GM23338 (cell line): ENCODE measurements around the gene CCDC178. TPM values are rescaled to one million over a fixed set of nuclear protein-coding genes. Genes with fewer than 3 reads are reported as not detected.
A peak's percentile ranks its signal among the peaks of the same experiment; 100 is the strongest.

ENCODE experiments used
- ATAC-seq: fragments of 200-7000 bp; cut with Tn5 transposase; 3 replicates; pipeline ENCODE4 v1.9.1; 2020
- DNase-seq: peaks from one replicate; pipeline ENCODE4 v3.0.0-alpha.2; 2015; ENCODE audit warnings: low spot score
- H2AFZ ChIP-seq: fragments of 200-600 bp; sonication (generic); 2 replicates; pipeline ENCODE4 v1.8.0; 2016; ENCODE audit warnings: antibody characterized with exemption, mild to moderate bottlenecking, moderate library complexity
- H3F3A ChIP-seq: fragments of 200-600 bp; sonication (generic); replicated peaks from 2 replicates; pipeline ENCODE4 v1.8.0; 2017; ENCODE audit warnings: antibody characterized with exemption, mixed run types, low read depth
- H3K27ac ChIP-seq: fragments of 200-600 bp; sonication (generic); 2 replicates; pipeline ENCODE4 v1.6.1; 2016; ENCODE audit warnings: low read depth
- H3K27me3 ChIP-seq: fragments of 200-600 bp; sonication (generic); 2 replicates; pipeline ENCODE4 v1.8.0; 2016; ENCODE audit warnings: mild to moderate bottlenecking, mixed run types, moderate library complexity; ENCODE audit not compliant: insufficient read depth
- H3K36me3 ChIP-seq: fragments of 200-600 bp; sonication (generic); 2 replicates; pipeline ENCODE4 v1.8.0; 2016; ENCODE audit warnings: mild to moderate bottlenecking; ENCODE audit not compliant: insufficient read depth
- H3K4me1 ChIP-seq: fragments of 200-600 bp; sonication (generic); 2 replicates; pipeline ENCODE4 v1.8.0; 2016; ENCODE audit warnings: mild to moderate bottlenecking, moderate library complexity; ENCODE audit not compliant: insufficient read depth
- H3K4me2 ChIP-seq: fragments of 200-600 bp; sonication (generic); 2 replicates; pipeline ENCODE4 v1.7.1; 2017; ENCODE audit warnings: mixed run types
- H3K4me3 ChIP-seq: fragments of 200-600 bp; sonication (generic); 2 replicates; pipeline ENCODE4 v1.6.1; 2016; ENCODE audit warnings: mixed run types
- H3K79me2 ChIP-seq: fragments of 200-600 bp; sonication (generic); replicated peaks from 2 replicates; pipeline ENCODE4 v1.8.0; 2017; ENCODE audit warnings: mild to moderate bottlenecking; ENCODE audit not compliant: insufficient read depth
- H3K9me2 ChIP-seq: fragments of 200-600 bp; sonication (generic); 2 replicates; pipeline ENCODE4 v1.8.0; 2017; ENCODE audit not compliant: insufficient read depth
- H4K20me1 ChIP-seq: fragments of 200-600 bp; sonication (generic); replicated peaks from 2 replicates; pipeline ENCODE4 v1.8.0; 2017; ENCODE audit warnings: mild to moderate bottlenecking; ENCODE audit not compliant: insufficient read depth
- H3K27ac Mint-ChIP-seq: 2 replicates; pipeline ENCODE4 v1.8.0; 2020; ENCODE audit warnings: inconsistent platforms, mild to moderate bottlenecking, moderate library complexity, mixed read lengths
- H3K27me3 Mint-ChIP-seq: 3 replicates; pipeline ENCODE4 v1.8.0; 2022; ENCODE audit warnings: low read depth, mild to moderate bottlenecking, moderate library complexity, mixed read lengths, inconsistent platforms; ENCODE audit not compliant: insufficient read depth, poor library complexity
- H3K36me3 Mint-ChIP-seq: 3 replicates; pipeline ENCODE4 v1.8.0; 2021; ENCODE audit warnings: low read depth, mild to moderate bottlenecking, inconsistent platforms, moderate library complexity, mixed read lengths
- H3K4me1 Mint-ChIP-seq: 3 replicates; pipeline ENCODE4 v1.8.0; 2020; ENCODE audit warnings: mild to moderate bottlenecking, inconsistent platforms, mixed read lengths
- H3K4me3 Mint-ChIP-seq: 3 replicates; pipeline ENCODE4 v1.8.0; 2021; ENCODE audit warnings: moderate library complexity, mild to moderate bottlenecking, inconsistent platforms, mixed read lengths
- H3K9me3 Mint-ChIP-seq: 3 replicates; pipeline ENCODE4 v1.8.0; 2020; ENCODE audit warnings: moderate library complexity, mild to moderate bottlenecking, inconsistent platforms, mixed read lengths
- EZH2 ChIP-seq: fragments of 200-600 bp; sonication (generic); IDR thresholded peaks from one replicate; pipeline ENCODE4 v1.8.0; 2017; ENCODE audit warnings: antibody characterized with exemption, mild to moderate bottlenecking, low read depth; ENCODE audit not compliant: unreplicated experiment
- EZH2phosphoT487 ChIP-seq: fragments of 200-600 bp; sonication (generic); IDR thresholded peaks from one replicate; pipeline ENCODE4 v1.8.1; 2018; ENCODE audit warnings: antibody characterized with exemption; ENCODE audit not compliant: unreplicated experiment
- POLR2AphosphoS5 ChIP-seq: IDR thresholded peaks from 2 replicates; pipeline ENCODE4 v1.6.1; 2016; ENCODE audit warnings: antibody characterized with exemption, low read depth
- STAT1 ChIP-seq: IDR thresholded peaks from one replicate; pipeline ENCODE4 v1.6.1; 2016; ENCODE audit warnings: antibody characterized with exemption; ENCODE audit not compliant: unreplicated experiment
- ZNF331 ChIP-seq: fragments of 250-450 bp; sonication (Bioruptor Pico); IDR thresholded peaks from 2 replicates; pipeline ENCODE4 v1.5.0; 2020; ENCODE audit warnings: low read depth, mild to moderate bottlenecking, moderate library complexity
- polyA plus RNA-seq: library from polyadenylated mRNA; unstranded; fragments of >200 nt; fragmentation: Nextera tagmentation; extraction: Ambion mirVana; gene quantifications from 2 replicates; pipeline ENCODE4 v1.2.1, GENCODE V29; 2016
- total RNA-seq: library from RNA; depleted of rRNA; stranded (reverse); fragments of >200 nt; shearing (Covaris generic); gene quantifications from 2 replicates; pipeline ENCODE4 v1.2.3, GENCODE V29; 2014
- TF ChIP-seq, protein P1 (sequence below), 2 experiments: fragments of 200-600 bp in 1 of 2; sonication (generic) in 1 of 2; conservative IDR thresholded peaks; 2 replicates each; pipeline versions ENCODE4 v1.5.1 to v1.6.1; 2016 to 2017; ENCODE audit warnings: antibody characterized with exemption in 2 of 2, low read depth in 2 of 2, mild to moderate bottlenecking in 2 of 2, moderate library complexity in 1 of 2
- TF ChIP-seq, protein P2 (sequence below): IDR thresholded peaks from 2 replicates; pipeline ENCODE4 v1.6.1; 2016; ENCODE audit warnings: antibody characterized with exemption
- TF ChIP-seq, protein P3 (sequence below): IDR thresholded peaks from one replicate; pipeline ENCODE4 v1.6.1; 2018; ENCODE audit warnings: antibody characterized with exemption; ENCODE audit not compliant: unreplicated experiment

CCDC178 gene
- total and polyA plus RNA-seq, 2 experiments from 2014 or later = 0.17 to 0.24 TPM

DNA sequence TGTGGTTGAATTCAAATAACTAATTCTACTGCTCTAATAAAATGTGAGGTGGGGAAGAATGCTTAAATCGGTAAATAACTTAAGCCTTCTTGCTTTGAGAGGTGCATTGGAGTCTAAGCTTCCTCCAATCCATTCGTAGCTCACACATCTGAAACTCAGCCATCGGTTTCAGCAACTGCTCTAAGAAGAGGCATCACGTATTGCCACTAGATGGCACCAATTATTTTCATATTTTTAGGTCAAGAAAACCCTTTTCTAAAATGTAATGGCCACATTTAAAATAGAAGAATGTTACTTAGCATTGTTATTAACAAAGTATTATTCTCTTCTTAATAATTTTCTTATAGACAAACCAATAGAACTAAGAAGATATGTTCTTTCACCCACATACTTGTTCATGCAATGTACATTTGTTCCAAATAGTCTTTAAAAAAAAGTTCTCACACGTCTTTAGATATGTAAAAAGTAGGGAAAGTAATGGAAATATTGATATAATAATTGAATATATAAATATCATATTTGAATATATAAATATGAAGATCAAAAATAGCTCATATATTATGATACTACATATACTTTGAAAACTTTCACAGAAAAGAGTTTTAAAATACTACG is 229.8 kb downstream of the CCDC178 start:
- H3K27me3 ChIP-seq = no peaks in the 10 kb centered on the region

More for the DNA sequence above, 229.8 kb downstream of the CCDC178 start:
- no peaks in the 10 kb centered on the region for H4K20me1 ChIP-seq
- Mint-ChIP-seq H3K4me3 (no peak overlapping the region), H3K27ac (no peak overlapping the region), H3K4me1 (peaks cover 7% of the 10 kb centered on the region; the same call in 2 of the 3 replicates), H3K36me3 (no peaks in the 10 kb centered on the region), H3K9me3 (no peaks in the 10 kb centered on the region), H3K27me3 (no peaks in the 10 kb centered on the region)
- no peaks in the 10 kb centered on the region for H3F3A ChIP-seq
- TF ChIP-seq POLR2AphosphoS5 (no peak), ZNF331 (CRISPR knock-in tag) (no peak), EZH2 (no peak), STAT1 (no peak), EZH2phosphoT487 (no peak)
- TF ChIP-seq, protein P1, sequence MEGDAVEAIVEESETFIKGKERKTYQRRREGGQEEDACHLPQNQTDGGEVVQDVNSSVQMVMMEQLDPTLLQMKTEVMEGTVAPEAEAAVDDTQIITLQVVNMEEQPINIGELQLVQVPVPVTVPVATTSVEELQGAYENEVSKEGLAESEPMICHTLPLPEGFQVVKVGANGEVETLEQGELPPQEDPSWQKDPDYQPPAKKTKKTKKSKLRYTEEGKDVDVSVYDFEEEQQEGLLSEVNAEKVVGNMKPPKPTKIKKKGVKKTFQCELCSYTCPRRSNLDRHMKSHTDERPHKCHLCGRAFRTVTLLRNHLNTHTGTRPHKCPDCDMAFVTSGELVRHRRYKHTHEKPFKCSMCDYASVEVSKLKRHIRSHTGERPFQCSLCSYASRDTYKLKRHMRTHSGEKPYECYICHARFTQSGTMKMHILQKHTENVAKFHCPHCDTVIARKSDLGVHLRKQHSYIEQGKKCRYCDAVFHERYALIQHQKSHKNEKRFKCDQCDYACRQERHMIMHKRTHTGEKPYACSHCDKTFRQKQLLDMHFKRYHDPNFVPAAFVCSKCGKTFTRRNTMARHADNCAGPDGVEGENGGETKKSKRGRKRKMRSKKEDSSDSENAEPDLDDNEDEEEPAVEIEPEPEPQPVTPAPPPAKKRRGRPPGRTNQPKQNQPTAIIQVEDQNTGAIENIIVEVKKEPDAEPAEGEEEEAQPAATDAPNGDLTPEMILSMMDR (conservative IDR thresholded peaks at IDR 0.05; ENCODE audit: low read depth in 2 of 2) = peak; percentile 75 to 81
- TF ChIP-seq, protein P2, sequence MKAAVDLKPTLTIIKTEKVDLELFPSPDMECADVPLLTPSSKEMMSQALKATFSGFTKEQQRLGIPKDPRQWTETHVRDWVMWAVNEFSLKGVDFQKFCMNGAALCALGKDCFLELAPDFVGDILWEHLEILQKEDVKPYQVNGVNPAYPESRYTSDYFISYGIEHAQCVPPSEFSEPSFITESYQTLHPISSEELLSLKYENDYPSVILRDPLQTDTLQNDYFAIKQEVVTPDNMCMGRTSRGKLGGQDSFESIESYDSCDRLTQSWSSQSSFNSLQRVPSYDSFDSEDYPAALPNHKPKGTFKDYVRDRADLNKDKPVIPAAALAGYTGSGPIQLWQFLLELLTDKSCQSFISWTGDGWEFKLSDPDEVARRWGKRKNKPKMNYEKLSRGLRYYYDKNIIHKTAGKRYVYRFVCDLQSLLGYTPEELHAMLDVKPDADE = no peak
- TF ChIP-seq, protein P3, sequence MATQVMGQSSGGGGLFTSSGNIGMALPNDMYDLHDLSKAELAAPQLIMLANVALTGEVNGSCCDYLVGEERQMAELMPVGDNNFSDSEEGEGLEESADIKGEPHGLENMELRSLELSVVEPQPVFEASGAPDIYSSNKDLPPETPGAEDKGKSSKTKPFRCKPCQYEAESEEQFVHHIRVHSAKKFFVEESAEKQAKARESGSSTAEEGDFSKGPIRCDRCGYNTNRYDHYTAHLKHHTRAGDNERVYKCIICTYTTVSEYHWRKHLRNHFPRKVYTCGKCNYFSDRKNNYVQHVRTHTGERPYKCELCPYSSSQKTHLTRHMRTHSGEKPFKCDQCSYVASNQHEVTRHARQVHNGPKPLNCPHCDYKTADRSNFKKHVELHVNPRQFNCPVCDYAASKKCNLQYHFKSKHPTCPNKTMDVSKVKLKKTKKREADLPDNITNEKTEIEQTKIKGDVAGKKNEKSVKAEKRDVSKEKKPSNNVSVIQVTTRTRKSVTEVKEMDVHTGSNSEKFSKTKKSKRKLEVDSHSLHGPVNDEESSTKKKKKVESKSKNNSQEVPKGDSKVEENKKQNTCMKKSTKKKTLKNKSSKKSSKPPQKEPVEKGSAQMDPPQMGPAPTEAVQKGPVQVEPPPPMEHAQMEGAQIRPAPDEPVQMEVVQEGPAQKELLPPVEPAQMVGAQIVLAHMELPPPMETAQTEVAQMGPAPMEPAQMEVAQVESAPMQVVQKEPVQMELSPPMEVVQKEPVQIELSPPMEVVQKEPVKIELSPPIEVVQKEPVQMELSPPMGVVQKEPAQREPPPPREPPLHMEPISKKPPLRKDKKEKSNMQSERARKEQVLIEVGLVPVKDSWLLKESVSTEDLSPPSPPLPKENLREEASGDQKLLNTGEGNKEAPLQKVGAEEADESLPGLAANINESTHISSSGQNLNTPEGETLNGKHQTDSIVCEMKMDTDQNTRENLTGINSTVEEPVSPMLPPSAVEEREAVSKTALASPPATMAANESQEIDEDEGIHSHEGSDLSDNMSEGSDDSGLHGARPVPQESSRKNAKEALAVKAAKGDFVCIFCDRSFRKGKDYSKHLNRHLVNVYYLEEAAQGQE = no peak
- no peak overlapping the region for H3K4me2 ChIP-seq
- H3K9me2 ChIP-seq = no peaks in the 10 kb centered on the region
- H3K36me3 ChIP-seq = no peaks in the 10 kb centered on the region
- H3K4me1 ChIP-seq = peaks cover 5% of the 10 kb centered on the region
- H3K79me2 ChIP-seq = no peaks in the 10 kb centered on the region
- ATAC-seq (peak; percentile 78), DNase-seq (peak; percentile 81)
- H3K27ac ChIP-seq = no peak overlapping the region
- no peak overlapping the region for H3K4me3 ChIP-seq
- no peak overlapping the region for H2AFZ ChIP-seq
